GM12874 (cell line): ENCODE measurements around the gene FGFR2.

Source experiments
- TF ChIP-seq, protein P1 (sequence below): IDR thresholded peaks from 2 replicates; pipeline ENCODE4 v1.5.1; 2011; ENCODE audit warnings: low read depth, mild to moderate bottlenecking, control low read depth, low read length, moderate library complexity; ENCODE audit not compliant: insufficient read depth

The FGFR2 gene

DNA sequence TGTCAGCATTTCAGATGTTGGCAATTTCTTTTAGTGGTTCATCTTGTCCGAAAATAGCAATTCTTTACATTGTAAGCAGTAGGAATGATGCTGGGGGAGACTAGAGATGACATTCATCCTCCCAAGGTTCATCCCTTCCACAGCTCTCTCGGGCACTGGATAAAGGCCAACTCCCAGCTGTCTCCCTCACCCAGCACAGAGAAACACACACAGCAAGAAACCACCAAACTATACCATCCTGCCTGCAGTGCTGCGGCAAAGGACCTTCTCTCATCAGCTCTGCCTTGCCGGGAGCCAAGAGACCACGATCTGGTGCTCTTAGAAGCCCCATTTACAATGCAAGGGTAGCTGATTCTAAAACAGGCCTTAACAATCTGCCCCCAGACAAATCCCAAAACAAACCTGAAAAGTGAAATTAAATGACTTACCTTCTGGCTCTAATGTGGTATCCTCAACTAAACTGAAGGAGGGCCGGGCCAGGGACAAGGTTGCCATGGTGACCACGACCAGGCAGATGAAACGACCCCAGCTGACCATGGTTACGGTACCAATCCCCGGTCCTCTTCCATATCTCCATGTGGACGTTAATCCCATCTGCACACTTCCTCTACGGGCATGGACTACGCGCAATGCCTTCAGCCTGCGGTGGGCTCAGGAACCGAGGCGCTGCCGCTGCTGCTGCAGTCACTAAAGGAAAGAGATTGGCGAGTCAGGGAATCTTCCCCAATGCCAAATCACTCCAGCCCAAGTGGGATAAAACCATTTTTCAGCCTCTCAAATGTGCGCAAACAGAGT lies 4.8 kb downstream of the FGFR2 start:
- TF ChIP-seq, protein P1, sequence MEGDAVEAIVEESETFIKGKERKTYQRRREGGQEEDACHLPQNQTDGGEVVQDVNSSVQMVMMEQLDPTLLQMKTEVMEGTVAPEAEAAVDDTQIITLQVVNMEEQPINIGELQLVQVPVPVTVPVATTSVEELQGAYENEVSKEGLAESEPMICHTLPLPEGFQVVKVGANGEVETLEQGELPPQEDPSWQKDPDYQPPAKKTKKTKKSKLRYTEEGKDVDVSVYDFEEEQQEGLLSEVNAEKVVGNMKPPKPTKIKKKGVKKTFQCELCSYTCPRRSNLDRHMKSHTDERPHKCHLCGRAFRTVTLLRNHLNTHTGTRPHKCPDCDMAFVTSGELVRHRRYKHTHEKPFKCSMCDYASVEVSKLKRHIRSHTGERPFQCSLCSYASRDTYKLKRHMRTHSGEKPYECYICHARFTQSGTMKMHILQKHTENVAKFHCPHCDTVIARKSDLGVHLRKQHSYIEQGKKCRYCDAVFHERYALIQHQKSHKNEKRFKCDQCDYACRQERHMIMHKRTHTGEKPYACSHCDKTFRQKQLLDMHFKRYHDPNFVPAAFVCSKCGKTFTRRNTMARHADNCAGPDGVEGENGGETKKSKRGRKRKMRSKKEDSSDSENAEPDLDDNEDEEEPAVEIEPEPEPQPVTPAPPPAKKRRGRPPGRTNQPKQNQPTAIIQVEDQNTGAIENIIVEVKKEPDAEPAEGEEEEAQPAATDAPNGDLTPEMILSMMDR = no peak

DNA sequence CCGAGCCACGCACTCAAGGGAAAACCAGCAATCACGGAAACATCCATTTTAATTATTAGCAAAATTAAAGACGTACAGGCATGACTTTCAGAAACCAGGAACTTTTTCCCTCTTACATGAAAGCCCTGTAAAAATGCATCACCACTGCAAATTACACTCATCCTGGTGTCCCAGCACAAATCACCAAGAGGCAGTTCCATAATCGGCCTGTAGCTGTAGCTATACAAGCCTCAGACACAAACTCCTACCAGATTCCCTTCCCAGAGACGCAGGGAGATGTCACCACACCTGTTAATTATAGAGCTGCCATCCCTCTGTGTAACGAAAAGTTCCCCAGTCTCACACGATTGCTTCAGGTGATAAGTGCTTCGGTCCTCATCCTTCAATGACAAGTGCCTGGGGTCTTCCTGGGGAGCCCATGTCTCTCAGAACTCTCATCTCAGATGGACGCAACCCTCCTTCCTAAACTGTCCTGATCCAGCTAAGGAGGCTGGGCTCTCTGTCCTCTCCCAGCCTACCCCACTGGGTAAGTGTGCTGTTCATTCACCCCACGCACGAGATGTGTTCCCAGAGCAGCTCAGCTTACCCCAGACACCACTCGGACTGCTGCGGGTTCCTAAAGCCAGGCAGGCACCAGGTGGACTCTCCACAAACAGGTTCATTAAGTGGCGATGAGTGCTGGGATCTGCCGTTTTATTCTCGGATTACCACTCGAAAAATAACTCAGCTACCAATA lies 5.9 kb downstream of the FGFR2 start:
- TF ChIP-seq, protein P1 = no peak

DNA sequence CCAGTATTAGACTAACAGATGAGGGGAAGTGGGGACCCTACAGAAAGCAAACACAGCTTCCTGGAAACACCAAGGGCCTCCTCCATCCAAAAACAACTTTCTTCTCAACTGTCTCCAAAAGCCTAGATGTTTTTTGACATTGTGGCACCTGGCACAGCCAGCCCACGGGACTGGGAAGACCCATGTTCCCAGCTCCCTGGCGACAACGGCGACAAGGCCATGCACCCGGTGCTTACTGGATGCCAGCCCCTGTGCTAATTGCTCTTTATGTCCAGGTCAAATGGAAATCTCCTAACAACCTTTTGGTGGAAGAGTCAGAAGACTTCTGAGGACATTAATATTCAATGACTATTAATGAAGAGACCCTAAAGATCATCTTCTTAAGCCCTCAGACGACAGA lies 7.1 kb downstream of the FGFR2 start:
- TF ChIP-seq, protein P1 = no peak

DNA sequence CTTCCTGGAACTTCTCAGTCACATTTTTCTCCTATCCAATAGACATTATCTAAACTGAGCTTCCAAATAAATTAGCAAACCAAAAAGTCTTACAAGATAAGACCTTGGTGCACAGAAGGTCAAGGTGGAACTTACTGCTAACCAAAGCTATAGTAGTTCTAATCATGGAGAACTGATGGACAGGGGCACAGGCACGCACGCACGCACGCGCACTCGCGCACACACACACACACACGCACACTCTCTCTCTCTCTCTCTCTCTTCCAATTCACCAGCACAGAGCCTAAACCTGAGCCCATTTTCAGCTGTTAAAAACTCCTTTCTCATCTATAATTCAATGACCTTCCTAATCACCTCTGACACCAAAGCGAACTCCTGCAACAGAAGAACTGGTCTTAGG lies 7.5 kb downstream of the FGFR2 start:
- TF ChIP-seq, protein P1 = no peak

DNA sequence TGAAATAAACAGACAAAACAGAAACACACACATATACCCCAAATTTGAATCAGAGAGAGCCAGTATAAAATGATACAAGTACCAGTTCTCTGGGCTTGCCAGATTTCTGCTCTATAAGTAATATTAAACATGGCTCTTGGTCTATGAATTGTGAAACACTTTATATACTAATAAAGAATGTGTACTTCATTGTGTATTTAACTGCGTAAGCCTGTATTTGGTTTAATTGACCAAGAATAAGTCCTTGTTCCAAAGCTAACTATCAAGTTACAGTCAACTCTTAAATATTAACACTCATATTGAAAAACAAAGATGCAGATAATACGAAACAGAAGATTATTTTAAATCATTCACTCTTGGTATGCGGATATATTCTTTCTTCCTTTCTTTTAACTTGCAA lies 8.7 kb downstream of the FGFR2 start:
- TF ChIP-seq, protein P1 = no peak

DNA sequence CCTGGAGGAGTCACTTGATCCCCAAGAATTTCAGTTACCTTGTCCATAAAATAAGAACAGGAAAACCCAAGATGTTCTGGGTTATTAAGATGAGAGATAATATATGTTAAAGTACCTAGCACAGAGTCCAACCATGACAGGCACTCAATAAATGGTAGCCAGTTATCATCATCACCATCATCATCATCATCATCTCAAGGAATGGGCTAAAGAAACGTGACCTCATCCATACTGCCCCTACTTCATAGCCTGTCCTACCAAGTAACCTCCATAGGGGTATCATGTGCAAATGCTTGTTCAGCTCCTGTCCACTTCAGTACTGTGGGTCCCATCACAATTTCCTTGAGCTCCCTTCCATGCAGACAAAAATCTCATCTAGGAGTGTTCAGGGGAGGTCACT lies 14.4 kb downstream of the FGFR2 start:
- TF ChIP-seq, protein P1 = no peak

DNA sequence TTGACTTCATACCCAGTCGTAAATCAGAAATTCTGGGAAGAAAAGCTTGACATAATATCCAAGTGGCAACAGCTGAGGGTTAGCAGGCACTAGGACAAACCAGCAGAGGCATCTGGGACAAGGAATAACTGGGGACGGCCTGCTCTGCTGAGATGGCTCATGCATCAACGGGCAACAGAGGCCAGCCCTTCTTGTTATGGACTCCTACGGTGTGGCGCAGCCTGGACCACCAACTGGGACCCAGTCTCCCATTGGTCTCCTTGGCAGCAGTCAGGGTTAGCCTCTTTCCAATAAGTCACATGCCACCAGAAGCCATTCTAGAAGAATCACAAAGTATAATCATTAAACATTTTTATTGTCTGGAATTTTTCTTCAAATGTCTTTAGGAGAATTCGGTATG lies 15.0 kb downstream of the FGFR2 start:
- TF ChIP-seq, protein P1 = no peak
